HG02981 (cell line): ENCODE measurements around the gene CLEC3A.
"Not testable (repeated sequence)": the region's sequence is repeated elsewhere in the genome, so short reads cannot be mapped to it uniquely, and the experiment has no call there.

ENCODE experiments used
- ATAC-seq: cut with Tn5 transposase; IDR thresholded peaks from one replicate; pipeline ENCODE4 v1.9.1; 2021; ENCODE audit warnings: mild to moderate bottlenecking, moderate library complexity; ENCODE audit not compliant: unreplicated experiment

The CLEC3A gene, protein sequence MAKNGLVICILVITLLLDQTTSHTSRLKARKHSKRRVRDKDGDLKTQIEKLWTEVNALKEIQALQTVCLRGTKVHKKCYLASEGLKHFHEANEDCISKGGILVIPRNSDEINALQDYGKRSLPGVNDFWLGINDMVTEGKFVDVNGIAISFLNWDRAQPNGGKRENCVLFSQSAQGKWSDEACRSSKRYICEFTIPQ

DNA sequence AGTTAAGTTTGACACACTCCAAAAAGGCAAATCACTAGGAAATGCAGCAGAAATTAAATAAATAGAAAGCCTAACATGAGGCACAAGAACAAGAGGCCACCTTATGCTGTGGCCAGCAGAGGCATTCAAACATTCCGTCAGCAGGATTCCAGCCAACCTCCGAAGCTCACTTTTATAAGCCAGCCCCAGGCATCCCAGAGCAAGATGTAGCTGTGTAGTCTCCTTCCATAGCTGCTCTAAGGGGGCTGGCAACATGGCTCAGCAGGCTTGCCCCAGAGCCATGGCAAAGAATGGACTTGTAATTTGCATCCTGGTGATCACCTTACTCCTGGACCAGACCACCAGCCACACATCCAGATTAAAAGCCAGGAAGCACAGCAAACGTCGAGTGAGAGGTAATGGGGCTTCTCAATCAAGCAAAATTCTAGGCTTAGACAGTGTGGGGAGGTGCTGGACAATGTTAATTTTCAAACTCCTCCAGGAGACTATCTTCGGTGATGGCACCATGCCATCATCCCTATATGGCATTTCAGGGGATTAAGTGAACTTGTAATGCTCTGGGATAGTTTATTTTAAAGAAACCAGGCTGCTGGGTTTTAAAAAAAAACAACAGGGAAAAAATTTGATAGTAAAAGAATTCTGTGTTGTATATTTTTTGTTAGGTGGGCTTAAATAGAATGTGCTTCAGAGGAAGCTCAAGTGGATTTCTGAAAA, at the start of gene CLEC3A:
CLEC3A (plus strand) TSS at position 202 of the 714 bp plus-strand sequence; CDS start at position 281, 79 bp downstream.
- ATAC-seq, result no peak

DNA sequence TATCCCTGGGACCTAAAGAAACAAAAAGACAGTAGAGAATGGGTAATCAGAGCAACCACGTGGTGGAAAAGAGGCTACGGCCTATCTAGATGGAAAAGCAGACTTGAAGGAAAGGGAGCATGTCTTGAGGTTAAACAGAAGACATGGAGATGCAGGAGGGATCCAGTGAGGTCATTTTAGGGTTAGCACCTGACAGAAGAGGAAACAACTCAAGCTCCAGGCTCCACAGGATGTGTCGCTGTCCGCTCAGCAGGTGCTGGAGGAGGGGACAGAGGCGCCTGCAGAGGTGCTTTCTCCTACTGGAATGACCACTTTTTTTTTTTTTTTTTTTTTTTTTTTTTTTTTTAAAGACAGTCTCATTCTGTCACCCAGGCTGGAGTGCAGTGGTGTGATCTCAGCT, 47.5 kb upstream of the CLEC3A start:
- ATAC-seq, result no peak

DNA sequence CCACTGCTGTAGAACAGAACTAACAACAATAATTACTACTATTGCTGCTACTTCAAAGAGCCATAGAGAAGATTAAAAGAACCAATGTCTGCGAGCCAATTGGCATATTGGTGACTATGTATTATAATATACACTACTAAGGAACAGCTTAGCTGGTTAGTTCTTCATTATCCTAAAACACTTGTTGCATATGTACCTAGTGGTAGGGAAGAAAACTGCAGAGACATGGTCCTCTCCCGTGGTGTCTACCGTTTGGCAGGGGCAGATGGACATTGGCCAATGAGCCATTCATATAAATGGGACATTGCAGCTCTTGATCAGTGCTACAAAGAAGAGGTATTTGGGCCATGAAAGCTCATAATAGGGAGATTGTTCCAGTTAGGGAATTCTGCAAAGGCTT, 46.4 kb upstream of the CLEC3A start:
- no peak for ATAC-seq

DNA sequence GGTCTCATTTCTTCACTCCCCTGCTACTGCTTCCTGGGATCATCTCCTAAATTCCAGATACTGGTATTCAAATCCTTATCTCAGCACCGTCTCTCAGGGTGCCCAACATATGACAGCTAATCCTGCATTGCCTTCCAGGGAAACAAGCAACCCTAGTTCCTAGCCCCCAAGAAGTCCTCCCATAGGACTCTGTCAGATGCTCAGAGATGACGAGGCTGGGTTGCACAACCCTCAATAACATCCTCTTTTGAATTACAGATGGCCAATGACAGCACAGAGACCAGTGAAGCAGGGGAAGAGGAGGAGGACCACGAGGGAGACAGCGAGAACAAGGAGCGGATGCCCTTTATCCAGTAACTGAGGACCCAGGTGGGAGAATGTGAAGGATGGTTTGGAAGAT, 45.0 kb upstream of the CLEC3A start:
- no peak for ATAC-seq

DNA sequence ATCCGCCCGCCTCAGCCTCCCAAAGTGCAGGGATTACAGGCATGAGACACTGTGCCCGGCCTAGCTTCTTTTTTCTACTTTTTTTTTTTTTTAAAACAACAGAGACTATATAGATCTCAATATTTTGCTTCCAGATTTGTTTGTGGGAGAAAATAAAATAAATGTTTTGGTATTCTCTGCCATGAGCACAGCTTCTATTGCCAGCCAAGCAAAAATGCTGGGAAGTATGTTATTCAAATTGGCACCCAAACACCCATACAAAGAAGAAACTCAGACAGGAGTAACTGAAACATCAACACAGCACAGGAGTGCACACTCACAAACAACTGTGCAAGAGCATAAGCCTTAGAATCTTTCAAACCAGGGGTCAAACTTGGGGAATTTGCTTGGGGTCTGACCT, 37.2 kb upstream of the CLEC3A start:
- ATAC-seq, result no peak

DNA sequence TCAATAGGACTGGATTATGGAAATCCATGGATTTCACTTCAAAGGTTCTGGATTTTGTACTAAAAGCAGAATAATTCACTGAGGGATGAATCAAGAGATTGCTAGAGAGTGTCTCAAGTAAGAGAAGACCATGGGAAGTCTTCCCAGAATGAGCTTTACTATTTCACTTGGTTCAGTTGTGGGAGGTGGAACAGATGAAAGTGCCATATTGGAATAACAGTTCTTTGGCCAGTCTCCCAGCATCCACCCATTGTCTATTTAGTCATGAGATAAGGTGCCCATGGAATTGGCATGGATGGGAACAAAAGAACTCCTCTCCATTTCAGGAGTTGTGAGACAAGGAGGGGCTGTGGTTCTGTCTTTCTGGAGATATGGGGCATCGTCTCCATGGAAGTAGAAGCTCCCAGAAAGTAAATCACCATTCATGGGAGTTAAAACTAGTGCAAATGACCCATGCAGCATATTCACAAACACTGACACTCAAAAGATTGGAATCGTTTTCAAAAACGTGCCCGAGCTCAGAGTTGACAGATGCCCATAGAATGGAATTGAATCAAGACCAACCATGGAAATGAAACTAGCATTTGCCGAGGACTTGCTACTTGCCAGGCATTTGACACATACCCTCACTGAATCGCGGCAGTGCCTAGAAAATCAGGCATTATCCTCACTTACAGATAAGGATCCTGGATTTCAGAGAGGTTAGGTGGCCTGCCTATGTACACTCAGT, 36.2 kb upstream of the CLEC3A start:
- no peak for ATAC-seq

DNA sequence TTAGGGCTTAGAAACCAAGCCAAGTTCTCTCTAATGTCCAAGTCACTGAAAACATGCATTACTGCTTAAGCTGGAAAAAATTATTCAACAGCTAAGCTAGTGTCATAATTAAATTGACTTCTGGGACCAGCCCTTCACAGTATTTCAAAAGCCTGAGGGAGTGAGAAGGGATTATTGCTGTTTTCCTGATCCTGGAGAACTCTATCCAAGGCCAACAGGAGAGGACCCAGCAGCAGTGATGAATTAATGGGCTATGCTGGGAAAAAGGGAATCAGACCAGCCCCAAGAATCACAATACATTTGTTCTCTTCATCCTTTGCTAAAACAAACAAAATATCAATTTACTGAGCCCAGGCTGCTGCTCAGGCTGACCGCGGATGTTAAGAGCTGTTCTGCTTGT, 34.5 kb upstream of the CLEC3A start:
- ATAC-seq, result no peak

DNA sequence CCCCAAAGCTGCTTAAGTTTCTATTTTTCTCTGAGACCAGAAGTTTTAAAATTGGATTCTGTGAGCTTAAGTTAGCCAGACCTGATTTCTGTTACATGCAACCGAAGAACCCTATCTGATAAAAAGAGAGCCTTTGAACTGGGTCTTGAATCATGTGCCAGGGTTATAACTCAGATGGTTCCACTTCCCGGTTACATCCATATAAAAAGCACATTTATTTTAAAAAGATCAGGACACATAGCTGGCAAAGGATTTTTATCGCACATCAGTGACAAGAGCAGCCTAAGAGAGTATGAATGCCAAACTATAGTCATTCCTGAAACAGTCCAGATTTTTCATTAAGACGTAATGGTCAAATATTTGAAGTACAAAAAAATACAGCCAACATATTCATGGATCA, 32.5 kb upstream of the CLEC3A start:
- ATAC-seq, result no peak

DNA sequence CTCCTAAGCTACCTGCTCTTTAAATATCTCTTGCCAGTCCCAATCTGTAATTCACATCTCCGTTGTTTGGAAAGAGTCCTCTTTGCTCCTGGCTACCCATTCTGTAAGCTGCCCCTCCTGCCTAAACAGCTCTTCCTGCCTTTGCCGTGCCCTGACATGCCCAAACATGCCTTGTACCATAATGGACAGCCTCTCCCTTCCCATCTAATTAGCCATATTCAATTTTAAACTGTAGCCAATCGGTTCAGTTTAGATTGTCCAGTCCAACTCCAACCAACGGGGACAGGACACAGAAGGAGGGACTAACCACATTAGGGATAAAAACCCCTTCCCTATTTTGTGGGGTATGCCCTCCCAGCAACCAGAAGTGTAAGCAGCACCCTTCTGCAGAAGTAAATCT, 30.6 kb upstream of the CLEC3A start:
- ATAC-seq, result no peak

DNA sequence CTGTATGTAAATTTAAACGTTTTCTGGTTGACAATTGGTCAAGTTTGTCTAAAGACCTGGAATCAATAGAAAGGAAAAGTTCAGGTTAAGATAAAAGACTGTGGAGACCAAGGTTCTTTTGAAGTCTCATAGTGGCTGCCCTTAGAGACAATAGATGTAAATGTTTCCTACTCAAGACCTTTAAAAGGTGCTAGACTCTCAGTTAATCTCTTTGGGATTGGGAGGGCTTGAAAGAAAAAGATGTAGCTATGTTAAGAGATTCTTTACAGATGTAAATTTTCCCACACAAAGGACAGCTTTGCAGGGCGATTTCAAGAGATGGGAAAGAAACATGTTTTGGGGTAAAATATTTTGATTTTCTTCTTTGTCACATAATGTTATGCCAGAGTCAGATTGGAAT, 30.0 kb upstream of the CLEC3A start:
- ATAC-seq, result not testable (repeated sequence)

DNA sequence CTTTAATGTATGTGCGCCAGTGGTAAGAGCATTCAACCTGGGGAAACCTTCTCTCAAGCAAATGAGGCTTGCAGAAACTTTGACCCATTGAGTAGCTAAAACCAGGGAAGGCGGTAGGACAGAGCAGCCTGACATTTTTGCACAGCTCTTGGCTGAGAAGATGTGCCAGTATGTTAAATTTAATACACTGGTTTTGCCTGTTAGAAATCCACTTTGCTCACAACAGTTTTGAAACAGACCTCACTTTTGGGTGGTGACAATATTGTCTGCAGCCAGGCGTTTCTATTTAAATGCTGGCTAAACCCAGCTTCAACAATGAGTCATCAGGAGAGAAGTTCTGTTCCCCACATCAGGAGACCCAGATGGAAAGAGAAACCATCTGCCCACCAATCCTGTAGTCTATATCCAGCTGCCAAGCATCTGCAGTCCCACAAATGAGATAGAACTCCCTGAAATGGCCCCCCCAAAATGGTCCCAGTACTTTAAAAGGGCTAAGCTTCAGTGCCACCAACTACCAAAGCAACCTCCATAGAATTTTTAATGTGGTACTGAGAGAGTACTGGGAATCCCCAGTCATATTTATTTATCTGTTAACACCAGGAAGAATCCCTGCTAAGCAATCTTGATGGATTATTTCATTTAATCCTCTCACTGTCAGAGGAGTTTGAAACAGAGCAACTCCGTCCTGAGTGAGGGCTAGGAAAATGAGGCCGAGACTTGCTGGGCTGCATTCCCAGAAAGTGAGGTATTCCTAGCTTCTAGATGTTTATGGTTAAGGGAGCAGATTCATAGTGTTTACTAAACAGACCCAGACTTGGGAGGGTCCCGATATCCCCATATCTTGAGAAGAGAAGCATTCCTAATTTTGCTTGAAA, 29.0 kb upstream of the CLEC3A start:
- ATAC-seq, result no peak

DNA sequence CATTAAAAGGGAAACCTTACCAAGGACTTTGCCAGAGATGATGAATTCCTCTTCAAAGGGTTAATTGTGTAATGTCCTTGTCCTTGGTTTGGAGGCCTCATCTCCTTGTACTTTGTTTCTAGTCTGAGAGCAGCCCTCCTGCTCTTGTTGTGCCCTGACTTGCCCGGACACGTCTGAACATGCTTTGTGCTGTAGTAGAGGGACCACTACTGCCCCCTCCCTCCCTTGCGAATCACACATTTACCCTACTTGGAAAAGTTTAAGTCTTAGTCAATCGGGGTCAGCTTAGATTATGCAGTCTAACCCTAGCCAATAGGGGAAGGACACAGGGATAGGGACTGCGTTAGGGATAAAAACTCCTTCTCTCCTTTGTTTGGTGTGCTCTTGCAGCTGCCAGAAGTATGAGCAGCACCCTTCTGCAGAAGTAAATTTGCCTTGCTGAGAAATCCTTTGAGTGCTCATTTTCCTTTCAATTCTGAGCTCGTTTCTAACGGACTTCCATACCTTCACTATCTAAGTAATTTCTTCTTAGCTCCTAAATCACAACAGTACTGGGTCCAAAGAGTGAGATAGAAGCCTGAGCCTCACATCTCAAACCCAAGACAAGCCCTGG, 26.4 kb upstream of the CLEC3A start:
- ATAC-seq, result no peak

DNA sequence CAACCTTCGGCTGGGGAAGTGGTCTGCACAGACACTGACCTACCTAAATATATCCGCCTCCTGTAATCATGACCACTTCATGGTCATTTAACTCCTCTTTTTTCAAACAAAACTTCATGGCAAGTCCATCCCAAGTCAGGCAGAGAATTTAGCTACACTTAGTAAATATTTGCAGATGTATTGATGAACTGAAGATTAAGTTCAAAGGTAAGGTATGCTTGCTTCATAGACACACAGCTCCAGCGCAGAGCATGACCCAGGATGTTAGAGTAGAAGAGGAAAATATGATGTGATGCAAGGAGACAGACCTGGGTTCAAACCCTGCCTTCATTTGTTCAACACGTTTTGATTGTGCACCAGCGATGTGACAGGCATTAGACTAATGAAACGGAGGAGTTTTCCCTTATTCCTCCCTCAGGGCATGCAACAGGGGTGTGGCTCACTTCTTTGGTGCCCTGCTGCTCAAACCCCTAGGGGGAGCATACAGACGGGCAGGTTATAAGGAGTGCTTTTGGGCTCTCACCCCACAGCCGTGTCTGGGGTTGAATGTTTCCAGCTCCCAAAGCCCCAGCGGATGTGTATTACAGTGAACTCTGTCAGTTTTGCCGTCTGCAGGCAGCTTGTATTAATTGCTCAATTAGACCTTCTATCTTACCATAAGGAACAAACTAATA, 23.9 kb upstream of the CLEC3A start:
- ATAC-seq, result no peak

DNA sequence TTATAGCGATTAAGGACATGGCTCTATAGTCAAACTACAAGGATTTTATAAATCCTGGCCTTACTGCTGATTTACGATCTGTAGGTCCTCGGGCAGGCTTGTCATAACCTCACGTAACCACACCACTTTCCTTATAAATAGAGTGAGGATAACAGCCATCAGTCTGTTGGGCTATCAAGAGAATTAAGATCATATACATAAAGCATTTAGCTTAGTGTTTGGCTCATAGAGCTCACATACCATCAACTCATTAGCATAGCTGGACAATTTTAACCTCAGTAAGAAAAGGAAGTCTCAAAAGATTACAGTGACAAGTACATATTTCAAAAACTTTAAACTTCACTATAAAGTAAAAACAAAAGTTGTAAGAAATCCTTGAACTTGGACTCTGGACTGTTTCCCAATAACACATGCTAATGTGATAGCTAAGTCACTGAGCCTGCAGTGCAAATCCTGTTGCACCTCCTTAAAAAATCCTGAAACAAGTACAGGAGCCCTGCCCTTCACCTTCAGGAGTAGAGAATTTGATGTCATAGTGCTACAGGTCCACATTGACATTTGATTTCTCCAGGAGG, 20.8 kb upstream of the CLEC3A start:
- no peak for ATAC-seq

DNA sequence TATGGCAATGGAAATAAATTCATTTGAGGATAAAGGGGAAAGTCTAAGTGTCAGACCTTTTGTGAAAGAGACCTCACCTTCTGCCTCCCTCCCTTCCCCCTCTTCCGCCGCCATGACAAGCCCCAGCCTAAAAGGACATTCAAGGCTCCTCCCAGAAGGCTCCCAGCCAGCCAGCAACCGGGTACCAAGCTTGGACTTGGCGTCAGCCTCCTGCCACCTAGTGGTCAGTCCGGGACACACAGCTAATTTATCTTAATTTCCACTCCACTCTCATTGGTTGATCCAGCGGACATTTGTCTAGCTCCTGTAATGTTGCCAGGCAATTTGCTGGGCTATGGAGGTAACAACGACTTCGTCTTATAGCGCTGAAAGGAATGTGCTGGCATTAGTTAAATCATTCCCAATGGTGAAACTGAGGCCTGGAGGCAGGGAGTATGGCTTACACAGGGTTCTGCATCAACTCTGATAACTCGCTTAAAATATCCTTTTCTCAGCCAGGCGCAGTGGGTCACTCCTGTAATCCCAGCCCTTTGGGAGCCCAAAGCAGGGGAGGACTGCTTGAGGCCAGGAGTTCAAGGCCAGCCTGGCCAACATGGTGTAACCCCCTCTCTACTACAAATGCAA, 19.3 kb upstream of the CLEC3A start:
- peak; percentile 99 for ATAC-seq

DNA sequence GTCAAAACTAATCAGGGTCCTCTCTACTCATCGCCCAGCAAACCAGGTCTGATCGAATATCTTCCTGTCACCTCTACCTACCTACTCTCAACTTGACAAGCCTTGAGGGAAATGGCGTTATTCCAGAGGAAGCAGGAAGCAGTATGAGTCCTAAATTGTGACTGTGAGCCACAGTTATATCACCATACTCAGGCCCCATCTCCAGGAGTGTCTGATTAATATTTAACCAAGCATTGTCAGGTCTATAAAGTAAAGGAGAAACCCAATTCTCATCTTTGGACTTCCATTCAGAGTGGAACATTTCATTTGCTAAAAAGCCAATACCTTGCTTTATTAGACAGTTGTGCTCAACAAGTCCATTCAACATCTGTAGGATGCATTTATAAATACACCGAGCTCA, 17.8 kb upstream of the CLEC3A start:
- no peak for ATAC-seq

DNA sequence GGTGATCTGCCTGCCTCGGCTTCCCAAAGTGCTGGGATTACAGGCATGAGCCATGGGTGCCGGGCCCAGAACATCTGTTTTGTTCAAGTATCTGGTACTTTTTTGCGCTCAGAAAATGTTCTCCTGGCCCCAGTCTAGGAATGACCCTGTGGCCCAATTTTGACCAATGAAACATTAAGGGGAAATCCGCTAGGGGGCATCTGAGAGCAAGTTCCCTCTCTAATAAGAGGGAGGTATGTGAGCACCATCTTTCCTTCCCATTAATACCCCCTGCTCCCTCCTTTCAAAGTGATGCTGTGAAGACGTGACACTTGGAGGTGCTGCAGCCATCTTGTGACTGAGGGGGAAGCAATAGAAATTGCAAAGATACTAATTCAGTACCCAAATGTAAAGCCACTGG, 16.5 kb upstream of the CLEC3A start:
- ATAC-seq, result no peak

DNA sequence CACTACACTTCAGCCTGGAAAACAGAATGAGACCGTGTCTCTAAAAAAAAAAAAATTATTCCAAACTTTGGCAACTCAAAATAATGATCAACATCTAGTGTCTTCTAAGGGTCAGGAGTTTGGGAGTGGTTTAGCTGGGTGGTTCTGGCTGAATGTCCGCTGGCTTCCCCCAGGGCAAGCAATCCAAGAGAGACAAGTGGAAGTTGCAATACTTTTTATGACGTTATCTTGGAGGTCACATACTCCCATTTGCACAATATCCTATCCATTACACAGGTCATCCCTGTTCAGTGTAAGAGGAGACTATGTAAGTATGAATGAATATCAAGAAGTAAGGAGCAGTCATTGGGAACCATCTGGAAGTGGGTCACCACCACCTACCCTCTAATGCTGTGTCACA, 15.2 kb upstream of the CLEC3A start:
- no peak for ATAC-seq

DNA sequence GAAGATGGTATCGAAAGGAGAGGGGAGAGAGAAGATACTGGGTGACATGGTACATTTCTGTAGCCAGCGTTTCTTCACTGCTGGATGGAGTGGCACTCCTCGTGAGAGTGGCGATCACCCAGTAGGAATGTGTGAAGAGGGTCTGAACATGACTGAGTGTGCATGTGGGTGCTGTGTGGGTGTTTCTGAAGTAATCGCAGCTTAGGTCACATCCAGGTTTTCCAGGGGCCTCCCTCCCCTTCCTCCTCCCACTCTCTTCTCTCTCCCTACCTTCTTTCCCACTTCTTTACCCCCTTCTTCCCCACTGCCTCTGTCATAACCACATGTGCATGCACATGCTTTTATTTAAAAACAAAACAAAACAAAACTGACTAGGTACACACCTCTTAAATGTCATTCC, 1.8 kb downstream of the CLEC3A start:
- ATAC-seq, result no peak
